ENCODE data around the gene RIOK1. TPM values are rescaled to one million over a fixed set of nuclear protein-coding genes. Genes with fewer than 3 reads are reported as not detected.

Gene RIOK1
- total and polyA plus RNA-seq, 2 of the 8 experiments (the other 6 are each of a cell fraction or from before 2014, with no cell fraction given), result 11.8 to 26.9 TPM

- no peak overlapping the region for H3K56ac ChIP-seq (replicated peaks; ENCODE audit: insufficient read length, low read depth, low read length)
- no peak overlapping the region for H2BK5ac ChIP-seq (ENCODE audit: low read depth, low read length)
- no peak for DNase-seq (ENCODE audit: low read depth in 1 of 2, low spot score in 2 of 2)
- no peak overlapping the region for H2AK5ac ChIP-seq (ENCODE audit: low read depth, low read length)
- H3K4me2 ChIP-seq (ENCODE audit: insufficient read depth in 1 of 2, low read depth in 2 of 2, low read length in 2 of 2), result no peak overlapping the region
- no peak overlapping the region for H2BK20ac ChIP-seq (ENCODE audit: low read length)
- no peaks in the 10 kb centered on the region for H3K79me1 ChIP-seq (ENCODE audit: low read depth, low read length)
- H3K23ac ChIP-seq (ENCODE audit: insufficient read length), result no peak overlapping the region
- H3K9me3 ChIP-seq (ENCODE audit: insufficient read depth in 2 of 2, low read depth in 1 of 2, low read length in 1 of 2), result no peaks in the 10 kb centered on the region
- H3K23me2 ChIP-seq (ENCODE audit: low read depth, low read length), result no peaks in the 10 kb centered on the region
- no peak overlapping the region for H4K8ac ChIP-seq (ENCODE audit: extremely low read depth, insufficient read depth, low read length)
- no peak overlapping the region for H3K18ac ChIP-seq (ENCODE audit: extremely low read depth, low read length)
- WGBS, 2 experiments (ENCODE audit: extremely low coverage in 1 of 2, insufficient coverage in 1 of 2, insufficient read length in 1 of 2, insufficient replicate concordance in 2 of 2, low coverage in 1 of 2, low lambda C conversion rate in 2 of 2, missing lambda C conversion rate in 1 of 2), result 86% methylated on average over 7 of the region's 7 CpGs; no CpG with 5 or more reads in 1 of the 2 experiments
- H3K9ac ChIP-seq (replicated peaks in 1 of 4; ENCODE audit: extremely low read depth in 1 of 4, low read depth in 3 of 4, low read length in 3 of 4), result no peak overlapping the region
- no peak overlapping the region for H4K5ac ChIP-seq (ENCODE audit: insufficient read length, low read depth, low read length)
- CTCF ChIA-PET (ENCODE audit: partially characterized antibody), result interaction anchor here (0.7 to 1.2 kb wide), 2 partner anchors 28 to 617 kb away, joined by 3 read pairs; no protein-coding TSS in a partner anchor
- H3K79me2 ChIP-seq (ENCODE audit: control insufficient read depth in 1 of 2, insufficient read depth in 2 of 2, low read length in 2 of 2), result no peaks in the 10 kb centered on the region
- H3K4me1 ChIP-seq (replicated peaks in 1 of 4; ENCODE audit: control insufficient read depth in 3 of 4, insufficient read depth in 4 of 4, low read length in 3 of 4), result no peaks in the 10 kb centered on the region
- POLR2A ChIA-PET (ENCODE audit: partially characterized antibody), result no interaction called here
- no peak overlapping the region for H2AFZ ChIP-seq (ENCODE audit: low read length)
- H3K36me3 ChIP-seq (ENCODE audit: control insufficient read depth in 2 of 4, insufficient read depth in 4 of 4, low read length in 3 of 4), result no peaks in the 10 kb centered on the region
- no peaks in the 10 kb centered on the region for H4K20me1 ChIP-seq (replicated peaks in 1 of 2; ENCODE audit: control insufficient read depth in 1 of 2, insufficient read depth in 2 of 2, low read length in 2 of 2)
- no peaks in the 10 kb centered on the region for H3K27me3 ChIP-seq (replicated peaks in 1 of 4; ENCODE audit: control insufficient read depth in 3 of 4, extremely low read depth in 1 of 4, insufficient read depth in 3 of 4, low read length in 3 of 4)
- TF ChIP-seq ATF3 (IDR thresholded peaks at IDR 0.05; ENCODE audit: insufficient read depth, low read depth, low read length) (no peak), RBBP5 (IDR thresholded peaks at IDR 0.05; ENCODE audit: borderline replicate concordance, low read depth, low read length) (no peak), EGR1 (IDR thresholded peaks at IDR 0.05; ENCODE audit: borderline replicate concordance, low read depth, low read length) (no peak), NANOG (IDR thresholded peaks at IDR 0.05; ENCODE audit: insufficient read depth, low read depth, low read length, poor library complexity, severe bottlenecking) (no peak), CHD1 (IDR thresholded peaks at IDR 0.05; ENCODE audit: low read depth, low read length) (no peak), JUND (IDR thresholded peaks at IDR 0.05; ENCODE audit: low read length) (no peak), KDM1A (IDR thresholded peaks at IDR 0.05; ENCODE audit: borderline replicate concordance, low read length) (no peak), POU5F1 (IDR thresholded peaks at IDR 0.05; ENCODE audit: low read depth, low read length) (no peak), SIRT6 (IDR thresholded peaks at IDR 0.05; ENCODE audit: low read length) (no peak)
- TF ChIP-seq, protein P1, sequence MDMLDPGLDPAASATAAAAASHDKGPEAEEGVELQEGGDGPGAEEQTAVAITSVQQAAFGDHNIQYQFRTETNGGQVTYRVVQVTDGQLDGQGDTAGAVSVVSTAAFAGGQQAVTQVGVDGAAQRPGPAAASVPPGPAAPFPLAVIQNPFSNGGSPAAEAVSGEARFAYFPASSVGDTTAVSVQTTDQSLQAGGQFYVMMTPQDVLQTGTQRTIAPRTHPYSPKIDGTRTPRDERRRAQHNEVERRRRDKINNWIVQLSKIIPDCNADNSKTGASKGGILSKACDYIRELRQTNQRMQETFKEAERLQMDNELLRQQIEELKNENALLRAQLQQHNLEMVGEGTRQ (IDR thresholded peaks at IDR 0.05; ENCODE audit: low read length), result no peak
- H2BK12ac ChIP-seq (ENCODE audit: low read depth, low read length), result no peak overlapping the region
- H2BK15ac ChIP-seq (ENCODE audit: low read length), result no peak overlapping the region
- H2BK120ac ChIP-seq (replicated peaks; ENCODE audit: low read depth, low read length), result no peak overlapping the region
- no peak overlapping the region for H3K4ac ChIP-seq (replicated peaks; ENCODE audit: insufficient read length, low read depth, low read length)
- H3K14ac ChIP-seq (ENCODE audit: insufficient read length), result no peak overlapping the region
- no peak overlapping the region for H4K91ac ChIP-seq (replicated peaks; ENCODE audit: insufficient read length, low read length)
- H3K27ac ChIP-seq (ENCODE audit: low read depth, low read length), result no peak overlapping the region
- FAIRE-seq, result no peak
- H3K4me3 ChIP-seq (ENCODE audit: extremely low read depth in 1 of 4, insufficient read depth in 2 of 4, low read depth in 3 of 4, low read length in 4 of 4), result no peak overlapping the region
These were observed 22.2 kb upstream of the RIOK1 start for GRCh38 chr6:7367408-7367807.

Data from H1 (cell line).